ENCODE results near the gene HLA-DPA1.

DNA sequence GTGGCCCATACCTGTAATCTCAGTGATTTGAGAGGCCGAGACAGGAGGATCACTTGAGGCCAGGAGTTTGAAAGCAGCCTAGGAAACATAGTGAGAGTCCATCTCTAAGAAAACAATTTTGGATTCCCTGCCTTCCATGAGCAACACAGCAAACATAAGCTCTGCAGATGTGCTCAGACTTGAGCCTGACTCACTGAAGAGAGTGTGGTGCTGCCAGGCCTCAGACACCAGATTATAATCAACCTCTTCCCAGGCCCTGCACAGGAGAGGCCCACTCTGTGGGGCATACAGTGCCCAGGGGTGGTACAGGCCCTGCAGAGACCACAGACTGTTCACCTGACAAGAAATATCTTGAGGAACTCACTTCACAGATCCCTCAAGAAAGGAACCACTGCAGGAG, 22.2 kb upstream of the HLA-DPA1 start:
- TF ChIP-seq, protein P1, sequence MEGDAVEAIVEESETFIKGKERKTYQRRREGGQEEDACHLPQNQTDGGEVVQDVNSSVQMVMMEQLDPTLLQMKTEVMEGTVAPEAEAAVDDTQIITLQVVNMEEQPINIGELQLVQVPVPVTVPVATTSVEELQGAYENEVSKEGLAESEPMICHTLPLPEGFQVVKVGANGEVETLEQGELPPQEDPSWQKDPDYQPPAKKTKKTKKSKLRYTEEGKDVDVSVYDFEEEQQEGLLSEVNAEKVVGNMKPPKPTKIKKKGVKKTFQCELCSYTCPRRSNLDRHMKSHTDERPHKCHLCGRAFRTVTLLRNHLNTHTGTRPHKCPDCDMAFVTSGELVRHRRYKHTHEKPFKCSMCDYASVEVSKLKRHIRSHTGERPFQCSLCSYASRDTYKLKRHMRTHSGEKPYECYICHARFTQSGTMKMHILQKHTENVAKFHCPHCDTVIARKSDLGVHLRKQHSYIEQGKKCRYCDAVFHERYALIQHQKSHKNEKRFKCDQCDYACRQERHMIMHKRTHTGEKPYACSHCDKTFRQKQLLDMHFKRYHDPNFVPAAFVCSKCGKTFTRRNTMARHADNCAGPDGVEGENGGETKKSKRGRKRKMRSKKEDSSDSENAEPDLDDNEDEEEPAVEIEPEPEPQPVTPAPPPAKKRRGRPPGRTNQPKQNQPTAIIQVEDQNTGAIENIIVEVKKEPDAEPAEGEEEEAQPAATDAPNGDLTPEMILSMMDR (conservative IDR thresholded peaks at IDR 0.05 in 1 of 2, IDR thresholded peaks at IDR 0.05 in 1 of 2; ENCODE audit: extremely low read depth in 1 of 2, insufficient read depth in 1 of 2, low read depth in 1 of 2, low read length in 2 of 2): no peak
- no peak for TF ChIP-seq EZH2 (IDR thresholded peaks at IDR 0.05; ENCODE audit: borderline replicate concordance, low read length)

Measured in mammary epithelial cell (primary cell).